OCI-LY7 (cell line): ENCODE data around the gene DPP10. TPM values are rescaled to one million over a fixed set of nuclear protein-coding genes. Genes with fewer than 3 reads are reported as not detected.
"Not testable (repeated sequence)": the region's sequence is repeated elsewhere in the genome, so short reads cannot be mapped to it uniquely, and the experiment has no call there.

Experiments used
- BruUV-seq: library from RNA; stranded (reverse); fragments of 400-500 nt; replicated peaks from 2 replicates; lab custom pipeline; 2021; lab: Mats Ljungman, UMichigan
- CTCF ChIA-PET: fragments of 300-600 bp; sonication (Branson Sonifier 250); formaldehyde crosslinking; loops from one replicate; lab custom pipeline; 2022; ENCODE audit warnings: antibody characterized with exemption; ENCODE audit not compliant: unreplicated experiment; lab: Charles Lee
- POLR2A ChIA-PET: fragments of 300-600 bp; sonication (Branson Sonifier 250); formaldehyde crosslinking; loops from one replicate; lab custom pipeline; 2022; ENCODE audit warnings: antibody characterized with exemption; lab: Charles Lee
- DNase-seq: peaks from one replicate; pipeline ENCODE4 v3.0.0-alpha.2; 2015; ENCODE audit warnings: low spot score
- H2AFZ ChIP-seq: fragments of 200-600 bp; sonication (generic), shearing (Covaris generic); 2 replicates; pipeline ENCODE4 v1.6.1; 2014; ENCODE audit warnings: mild to moderate bottlenecking, antibody characterized with exemption, low read length, moderate library complexity
- H3K27ac ChIP-seq: fragments of 200-600 bp; sonication (generic); 2 replicates; pipeline ENCODE4 v1.5.1; 2014; ENCODE audit warnings: mixed run types, low read depth, mild to moderate bottlenecking, moderate library complexity, low read length, inconsistent platforms; ENCODE audit not compliant: poor library complexity, severe bottlenecking
- H3K36me3 ChIP-seq: fragments of 200-600 bp; sonication (generic); 2 replicates; pipeline ENCODE4 v1.6.1; 2014; ENCODE audit warnings: mild to moderate bottlenecking, antibody characterized with exemption, low read length, moderate library complexity, mixed read lengths; ENCODE audit not compliant: insufficient read depth
- H3K4me1 ChIP-seq: fragments of 200-600 bp; sonication (generic); 2 replicates; pipeline ENCODE4 v1.5.1; 2014; ENCODE audit warnings: mild to moderate bottlenecking, low read length; ENCODE audit not compliant: insufficient read depth, poor library complexity, severe bottlenecking
- H3K4me2 ChIP-seq: fragments of 200-600 bp; sonication (generic); 2 replicates; pipeline ENCODE4 v1.6.1; 2014; ENCODE audit warnings: mild to moderate bottlenecking, low read length
- H3K4me3 ChIP-seq: fragments of 200-600 bp; sonication (generic); 2 replicates; pipeline ENCODE4 v1.5.1; 2014; ENCODE audit warnings: mild to moderate bottlenecking, low read depth, low read length; ENCODE audit not compliant: poor library complexity, severe bottlenecking
- H3K79me2 ChIP-seq: fragments of 200-600 bp; sonication (generic); 2 replicates; pipeline ENCODE4 v1.6.1; 2016; ENCODE audit warnings: low read depth, mild to moderate bottlenecking, low read length, moderate library complexity, mixed read lengths; ENCODE audit not compliant: insufficient read depth
- H3K9me2 ChIP-seq: fragments of 200-600 bp; sonication (generic); 2 replicates; pipeline ENCODE4 v1.6.1; 2016; ENCODE audit warnings: mild to moderate bottlenecking, low read length, mixed read lengths; ENCODE audit not compliant: insufficient read depth
- H3K9me3 ChIP-seq: fragments of 200-600 bp; sonication (generic); 2 replicates; pipeline ENCODE4 v1.6.1; 2014; ENCODE audit warnings: mild to moderate bottlenecking, mixed run types, low read length, mixed read lengths
- H4K20me1 ChIP-seq: fragments of 200-600 bp; sonication (generic); 2 replicates; pipeline ENCODE4 v1.6.1; 2014; ENCODE audit warnings: mild to moderate bottlenecking, antibody characterized with exemption, low read length, moderate library complexity, mixed read lengths; ENCODE audit not compliant: insufficient read depth
- CTCF ChIP-seq: fragments of 200-600 bp; sonication (generic); conservative IDR thresholded peaks from 2 replicates; pipeline ENCODE4 v1.5.1; 2014; ENCODE audit warnings: mild to moderate bottlenecking, antibody characterized with exemption, low read length, moderate library complexity, mixed read lengths
- EZH2phosphoT487 ChIP-seq: fragments of 200-600 bp; sonication (generic); IDR thresholded peaks from 2 replicates; pipeline ENCODE4 v1.6.1; 2018; ENCODE audit warnings: low read depth, borderline replicate concordance, mild to moderate bottlenecking, mixed run types, antibody characterized with exemption, low read length, moderate library complexity, mixed read lengths
- intact Hi-C: fragments of 100-400 bp; cut with micrococcal nuclease; formaldehyde crosslinking; loops from one replicate; pipeline ENCODE4 v1.10.0; 2022; ENCODE audit not compliant: unreplicated experiment
- total RNA-seq, 2 experiments: library from RNA; depleted of rRNA in 1 of 2; stranded (reverse); fragments of >200 nt in 1 of 2; shearing (Covaris generic) in 1 of 2; gene quantifications; 2 replicates each; pipeline ENCODE4 v1.2.3, GENCODE V29; 2014 to 2022

DPP10 gene
- total RNA-seq, 2 experiments from 2014 or later, result not detected

GRCh38 chr2:114960389-114960788 lies 517.9 kb downstream of the DPP10 start:
- Histone ChIP-seq H3K27ac (no peak overlapping the region), H3K36me3 (no peaks in the 10 kb centered on the region), H3K4me1 (no peaks in the 10 kb centered on the region), H3K9me2 (no peaks in the 10 kb centered on the region), H3K9me3 (no peaks in the 10 kb centered on the region), H2AFZ (no peak overlapping the region), H3K4me3 (no peak overlapping the region), H3K4me2 (no peak overlapping the region), H4K20me1 (no peaks in the 10 kb centered on the region), H3K79me2 (no peaks in the 10 kb centered on the region)
- no peak for DNase-seq
- intact Hi-C loops, result no loop called here
- ChIA-PET CTCF (no interaction called here), POLR2A (interaction anchor here (0.7 kb wide), 2 partner anchors 181 to 455 kb away, joined by 3 read pairs; no protein-coding TSS in a partner anchor)
- TF ChIP-seq EZH2phosphoT487 (no peak), CTCF (no peak)
- BruUV-seq, result no TSS peak

DNA sequence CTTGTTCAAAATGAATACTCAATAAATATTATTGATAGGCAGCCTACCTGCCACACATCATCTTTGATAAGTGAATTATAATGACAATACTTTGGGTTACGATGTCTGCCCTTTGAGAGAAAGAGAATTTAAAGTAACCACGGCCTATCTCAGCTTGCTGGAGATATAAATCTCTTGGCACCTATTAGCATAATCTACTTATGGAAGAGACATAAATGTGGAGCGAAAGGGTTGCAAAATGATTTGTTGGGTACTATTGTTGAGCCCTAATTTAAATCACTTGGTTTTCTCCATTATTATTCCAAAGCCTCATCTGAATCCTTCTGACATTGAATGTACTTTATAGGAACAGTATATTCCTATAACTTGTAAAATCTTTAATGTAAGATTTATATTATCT lies 520.1 kb downstream of the DPP10 start:
- no peak for DNase-seq
- H3K9me2 ChIP-seq, result no peaks in the 10 kb centered on the region
- no peaks in the 10 kb centered on the region for H3K9me3 ChIP-seq
- H3K36me3 ChIP-seq, result no peaks in the 10 kb centered on the region
- ChIA-PET POLR2A (no interaction called here), CTCF (no interaction called here)
- H3K4me1 ChIP-seq, result no peaks in the 10 kb centered on the region
- H2AFZ ChIP-seq, result no peak overlapping the region
- BruUV-seq, result no TSS peak
- TF ChIP-seq CTCF (no peak), EZH2phosphoT487 (no peak)
- H3K4me3 ChIP-seq, result no peak overlapping the region
- no peaks in the 10 kb centered on the region for H3K79me2 ChIP-seq
- intact Hi-C loops, result no loop called here
- H3K4me2 ChIP-seq, result no peak overlapping the region
- no peak overlapping the region for H3K27ac ChIP-seq
- no peaks in the 10 kb centered on the region for H4K20me1 ChIP-seq

DNA sequence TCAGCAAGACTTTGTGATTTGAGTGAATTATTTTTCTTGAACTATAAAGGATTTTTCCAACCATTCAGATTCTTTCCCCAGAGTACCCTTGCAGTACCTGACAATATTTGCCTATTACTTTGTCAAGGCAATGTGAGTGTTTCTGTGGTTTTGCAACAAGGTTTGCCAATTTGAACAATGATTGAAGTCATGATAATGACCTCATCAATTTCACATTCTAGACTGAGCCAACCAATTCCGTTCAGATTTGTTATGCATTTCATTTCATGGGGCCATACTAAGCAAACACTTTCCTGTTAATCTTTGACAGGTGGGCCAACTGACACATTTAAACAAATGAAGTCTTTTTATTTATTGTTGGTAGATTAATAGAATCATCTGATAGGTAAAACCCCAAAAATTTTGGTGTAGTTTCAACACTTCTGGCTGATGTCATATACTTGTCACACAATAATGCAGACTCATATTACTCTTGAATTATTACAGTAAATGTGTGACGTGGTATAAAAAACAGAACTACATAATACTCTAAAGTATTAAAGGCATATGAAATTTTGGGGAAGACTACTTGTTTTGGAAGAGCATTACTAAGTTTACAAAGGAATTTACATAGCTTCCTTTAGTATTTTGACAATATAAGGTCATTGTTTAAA lies 526.4 kb downstream of the DPP10 start:
- no peak for DNase-seq
- intact Hi-C loops, result no loop called here
- Histone ChIP-seq H3K4me1 (no peaks in the 10 kb centered on the region), H2AFZ (no peak overlapping the region), H3K27ac (no peak overlapping the region), H3K9me3 (no peaks in the 10 kb centered on the region), H4K20me1 (no peaks in the 10 kb centered on the region), H3K4me2 (no peak overlapping the region), H3K79me2 (no peaks in the 10 kb centered on the region), H3K4me3 (no peak overlapping the region), H3K9me2 (no peaks in the 10 kb centered on the region), H3K36me3 (no peaks in the 10 kb centered on the region)
- TF ChIP-seq CTCF, result no peak
- TF ChIP-seq EZH2phosphoT487, result no peak
- POLR2A ChIA-PET, result no interaction called here
- no TSS peak for BruUV-seq
- CTCF ChIA-PET, result no interaction called here

GRCh38 chr2:115004321-115004720 lies 561.9 kb downstream of the DPP10 start:
- BruUV-seq, H3K79me2 ChIP-seq, H3K9me2 ChIP-seq, POLR2A ChIA-PET, H3K27ac ChIP-seq, H3K9me3 ChIP-seq, DNase-seq, intact Hi-C loops, CTCF ChIA-PET, H3K4me2 ChIP-seq, H3K36me3 ChIP-seq, H3K4me3 ChIP-seq, H3K4me1 ChIP-seq, H4K20me1 ChIP-seq, H2AFZ ChIP-seq: not testable (repeated sequence)
